ENCODE results near the gene LLCFC1.

DNA sequence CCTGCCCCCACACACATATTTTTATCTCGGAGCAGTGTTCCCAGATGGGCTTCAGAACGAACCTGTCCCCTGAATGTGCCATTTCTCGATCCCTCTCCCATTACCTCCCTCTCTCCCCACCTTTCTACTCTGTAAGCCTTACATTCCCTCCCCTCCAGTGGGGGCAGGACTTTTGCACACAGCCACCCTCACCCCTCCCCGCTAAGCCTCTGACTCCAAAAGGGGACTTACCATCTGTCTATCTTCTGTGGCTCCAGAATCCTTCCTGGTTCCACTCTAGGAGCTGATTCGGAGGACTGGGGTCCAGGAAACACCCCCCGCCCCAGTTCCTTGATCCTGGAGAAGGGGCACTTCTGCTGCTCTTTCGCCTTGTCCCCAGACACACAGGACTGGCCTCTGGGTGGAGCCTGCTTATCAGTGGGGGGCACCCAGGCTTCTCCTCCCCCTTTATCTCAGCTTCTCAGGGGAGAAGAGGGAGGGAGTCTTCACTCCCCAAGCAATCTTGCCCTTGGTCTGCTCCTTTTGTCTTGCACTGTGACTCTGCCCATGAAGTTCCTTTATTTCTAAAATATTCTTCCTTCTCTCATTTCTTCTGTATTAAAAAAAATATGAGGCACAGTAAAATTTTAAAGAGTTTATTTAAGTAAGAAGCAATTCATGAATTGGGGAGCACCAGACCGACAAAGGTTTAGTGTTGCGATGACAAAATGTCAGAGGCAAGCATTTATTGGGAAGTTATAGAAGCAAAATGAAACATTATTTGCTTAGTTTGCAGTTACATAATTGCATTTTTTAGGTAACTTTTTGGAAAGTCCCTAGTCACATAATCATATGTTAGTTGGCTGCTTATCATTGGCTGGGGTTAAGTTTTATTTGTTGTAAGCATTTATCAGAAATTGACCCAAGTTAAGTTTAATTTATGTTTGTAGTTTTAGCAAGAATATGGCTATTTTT is 23.0 kb downstream of the LLCFC1 start, which contains the start of gene KEL:
- TF ChIP-seq, protein P1, sequence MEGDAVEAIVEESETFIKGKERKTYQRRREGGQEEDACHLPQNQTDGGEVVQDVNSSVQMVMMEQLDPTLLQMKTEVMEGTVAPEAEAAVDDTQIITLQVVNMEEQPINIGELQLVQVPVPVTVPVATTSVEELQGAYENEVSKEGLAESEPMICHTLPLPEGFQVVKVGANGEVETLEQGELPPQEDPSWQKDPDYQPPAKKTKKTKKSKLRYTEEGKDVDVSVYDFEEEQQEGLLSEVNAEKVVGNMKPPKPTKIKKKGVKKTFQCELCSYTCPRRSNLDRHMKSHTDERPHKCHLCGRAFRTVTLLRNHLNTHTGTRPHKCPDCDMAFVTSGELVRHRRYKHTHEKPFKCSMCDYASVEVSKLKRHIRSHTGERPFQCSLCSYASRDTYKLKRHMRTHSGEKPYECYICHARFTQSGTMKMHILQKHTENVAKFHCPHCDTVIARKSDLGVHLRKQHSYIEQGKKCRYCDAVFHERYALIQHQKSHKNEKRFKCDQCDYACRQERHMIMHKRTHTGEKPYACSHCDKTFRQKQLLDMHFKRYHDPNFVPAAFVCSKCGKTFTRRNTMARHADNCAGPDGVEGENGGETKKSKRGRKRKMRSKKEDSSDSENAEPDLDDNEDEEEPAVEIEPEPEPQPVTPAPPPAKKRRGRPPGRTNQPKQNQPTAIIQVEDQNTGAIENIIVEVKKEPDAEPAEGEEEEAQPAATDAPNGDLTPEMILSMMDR (conservative IDR thresholded peaks at IDR 0.05; ENCODE audit: low read depth in 2 of 2), result no peak
- TF ChIP-seq, protein P2, sequence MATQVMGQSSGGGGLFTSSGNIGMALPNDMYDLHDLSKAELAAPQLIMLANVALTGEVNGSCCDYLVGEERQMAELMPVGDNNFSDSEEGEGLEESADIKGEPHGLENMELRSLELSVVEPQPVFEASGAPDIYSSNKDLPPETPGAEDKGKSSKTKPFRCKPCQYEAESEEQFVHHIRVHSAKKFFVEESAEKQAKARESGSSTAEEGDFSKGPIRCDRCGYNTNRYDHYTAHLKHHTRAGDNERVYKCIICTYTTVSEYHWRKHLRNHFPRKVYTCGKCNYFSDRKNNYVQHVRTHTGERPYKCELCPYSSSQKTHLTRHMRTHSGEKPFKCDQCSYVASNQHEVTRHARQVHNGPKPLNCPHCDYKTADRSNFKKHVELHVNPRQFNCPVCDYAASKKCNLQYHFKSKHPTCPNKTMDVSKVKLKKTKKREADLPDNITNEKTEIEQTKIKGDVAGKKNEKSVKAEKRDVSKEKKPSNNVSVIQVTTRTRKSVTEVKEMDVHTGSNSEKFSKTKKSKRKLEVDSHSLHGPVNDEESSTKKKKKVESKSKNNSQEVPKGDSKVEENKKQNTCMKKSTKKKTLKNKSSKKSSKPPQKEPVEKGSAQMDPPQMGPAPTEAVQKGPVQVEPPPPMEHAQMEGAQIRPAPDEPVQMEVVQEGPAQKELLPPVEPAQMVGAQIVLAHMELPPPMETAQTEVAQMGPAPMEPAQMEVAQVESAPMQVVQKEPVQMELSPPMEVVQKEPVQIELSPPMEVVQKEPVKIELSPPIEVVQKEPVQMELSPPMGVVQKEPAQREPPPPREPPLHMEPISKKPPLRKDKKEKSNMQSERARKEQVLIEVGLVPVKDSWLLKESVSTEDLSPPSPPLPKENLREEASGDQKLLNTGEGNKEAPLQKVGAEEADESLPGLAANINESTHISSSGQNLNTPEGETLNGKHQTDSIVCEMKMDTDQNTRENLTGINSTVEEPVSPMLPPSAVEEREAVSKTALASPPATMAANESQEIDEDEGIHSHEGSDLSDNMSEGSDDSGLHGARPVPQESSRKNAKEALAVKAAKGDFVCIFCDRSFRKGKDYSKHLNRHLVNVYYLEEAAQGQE (IDR thresholded peaks at IDR 0.05; ENCODE audit: unreplicated experiment), result no peak
- TF ChIP-seq EZH2phosphoT487 (IDR thresholded peaks at IDR 0.05; ENCODE audit: unreplicated experiment), result no peak
- no peak for TF ChIP-seq CREB1 (CRISPR knock-in tag; IDR thresholded peaks at IDR 0.05; ENCODE audit: low read depth)
- TF ChIP-seq EZH2 (IDR thresholded peaks at IDR 0.05; ENCODE audit: low read depth, unreplicated experiment), result no peak
- TF ChIP-seq POLR2AphosphoS5 (IDR thresholded peaks at IDR 0.05; ENCODE audit: low read depth), result no peak
- TF ChIP-seq JUNB (IDR thresholded peaks at IDR 0.05; ENCODE audit: unreplicated experiment), result no peak

Measured in GM23338 (cell line).